ENCODE measurements around the gene SESN3.
"Not testable (repeated sequence)": the region's sequence is repeated elsewhere in the genome, so short reads cannot be mapped to it uniquely, and the experiment has no call there.

SESN3 gene

DNA sequence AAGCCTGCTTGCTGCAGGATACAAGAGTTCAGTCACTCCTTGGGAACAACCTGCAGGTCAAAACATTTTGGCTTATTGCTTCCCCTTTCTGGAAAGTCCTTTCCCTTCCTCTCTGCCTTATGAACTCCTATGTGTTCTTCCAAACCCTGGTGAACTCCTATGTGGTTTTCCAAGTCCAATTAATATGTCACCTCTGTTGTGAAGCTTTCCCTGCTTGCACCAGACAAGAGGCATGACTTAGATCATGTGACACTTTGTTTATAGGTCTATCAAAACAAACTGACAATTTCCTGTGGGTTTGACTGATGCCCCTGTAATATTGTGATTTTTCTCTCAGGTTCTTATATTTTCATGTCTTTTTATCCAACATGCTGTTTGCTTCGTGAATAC, 77.2 kb downstream of the SESN3 start:
- DNase-seq (ENCODE audit: low read depth in 2 of 2, low spot score in 1 of 2) = no peak

DNA sequence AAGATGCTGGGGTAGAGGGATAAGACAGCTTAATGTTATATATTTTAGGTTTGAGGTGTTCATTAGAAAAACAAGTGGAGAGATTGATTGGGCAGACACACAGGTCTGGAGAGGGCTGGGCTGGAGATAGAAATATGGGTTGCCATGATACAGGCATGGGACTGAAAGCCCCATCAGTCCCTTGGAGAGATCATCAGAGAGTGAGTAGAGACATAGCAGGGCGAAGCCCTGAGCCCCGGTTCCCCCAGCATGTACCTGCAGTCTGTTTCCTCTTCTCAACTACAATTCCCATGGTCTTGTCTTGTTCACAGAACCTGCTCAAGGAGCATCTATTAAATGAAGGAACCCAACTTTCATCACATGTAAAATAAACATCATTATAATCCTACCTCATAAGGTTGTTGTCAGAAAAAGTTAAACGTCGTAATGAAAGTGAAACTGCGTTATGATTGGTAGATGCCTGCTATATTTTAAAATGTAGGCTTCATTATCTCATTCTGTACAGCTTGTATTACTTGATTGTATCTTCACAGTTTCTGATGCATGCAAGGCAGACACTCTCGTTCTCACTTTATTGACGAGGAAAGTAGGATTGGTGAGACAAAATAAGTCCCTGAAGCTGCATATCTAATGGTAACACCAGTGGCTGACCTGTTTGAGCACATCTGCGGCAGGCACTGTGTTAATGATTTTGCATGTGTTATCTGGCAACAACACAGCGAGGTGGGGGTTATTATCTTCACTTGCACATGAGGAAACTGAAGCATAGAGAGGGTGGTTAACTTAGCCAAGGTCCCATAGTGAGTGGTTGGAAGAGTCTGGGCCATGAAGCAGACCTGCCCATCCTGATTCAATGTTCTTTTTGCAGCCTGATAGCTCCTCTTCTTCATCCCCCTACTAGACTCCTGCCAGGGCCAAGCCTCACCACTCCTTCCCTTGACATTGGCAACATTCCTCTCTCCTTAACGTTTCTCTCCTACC, 77.8 kb downstream of the SESN3 start:
- no peak for DNase-seq (ENCODE audit: low read depth in 2 of 2, low spot score in 1 of 2)

DNA sequence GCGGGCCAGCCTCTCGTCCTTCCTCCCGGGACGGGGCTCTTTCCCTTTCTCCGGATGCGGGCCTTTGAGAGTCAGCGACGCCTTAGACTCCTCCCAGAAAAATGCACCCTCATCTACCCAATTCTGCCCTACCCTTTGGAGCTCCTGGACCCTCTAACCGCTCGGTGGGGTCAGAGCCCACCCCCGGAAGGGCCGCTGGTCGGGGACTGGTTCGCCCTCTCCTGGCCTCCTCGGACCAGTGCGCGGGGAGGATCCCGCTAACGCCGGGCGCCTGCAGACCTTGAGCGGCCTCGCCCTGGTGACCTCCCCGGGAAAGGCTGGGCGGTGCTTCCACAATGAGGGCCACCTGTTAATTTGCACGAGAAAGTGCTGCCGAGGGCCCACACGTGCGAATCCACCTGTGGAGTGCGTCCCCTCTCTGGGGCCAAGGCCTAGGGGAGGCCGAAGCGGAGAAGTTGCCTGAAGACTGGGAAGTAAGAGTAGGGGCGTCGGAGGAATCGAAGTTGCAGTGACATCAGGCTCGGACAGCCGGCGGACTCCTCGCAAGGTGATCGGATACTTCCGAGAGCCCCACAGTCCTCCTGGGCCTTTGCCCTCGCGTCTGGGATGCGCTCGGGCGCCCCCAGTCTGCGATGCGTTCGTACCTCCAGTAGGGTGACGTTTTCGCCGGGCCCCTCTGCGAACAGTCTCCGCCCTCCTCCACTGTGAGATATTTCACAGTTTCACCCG, 79.9 kb downstream of the SESN3 start:
- DNase-seq (ENCODE audit: low read depth in 2 of 2, low spot score in 1 of 2) = peak; percentile 78 to 84

DNA sequence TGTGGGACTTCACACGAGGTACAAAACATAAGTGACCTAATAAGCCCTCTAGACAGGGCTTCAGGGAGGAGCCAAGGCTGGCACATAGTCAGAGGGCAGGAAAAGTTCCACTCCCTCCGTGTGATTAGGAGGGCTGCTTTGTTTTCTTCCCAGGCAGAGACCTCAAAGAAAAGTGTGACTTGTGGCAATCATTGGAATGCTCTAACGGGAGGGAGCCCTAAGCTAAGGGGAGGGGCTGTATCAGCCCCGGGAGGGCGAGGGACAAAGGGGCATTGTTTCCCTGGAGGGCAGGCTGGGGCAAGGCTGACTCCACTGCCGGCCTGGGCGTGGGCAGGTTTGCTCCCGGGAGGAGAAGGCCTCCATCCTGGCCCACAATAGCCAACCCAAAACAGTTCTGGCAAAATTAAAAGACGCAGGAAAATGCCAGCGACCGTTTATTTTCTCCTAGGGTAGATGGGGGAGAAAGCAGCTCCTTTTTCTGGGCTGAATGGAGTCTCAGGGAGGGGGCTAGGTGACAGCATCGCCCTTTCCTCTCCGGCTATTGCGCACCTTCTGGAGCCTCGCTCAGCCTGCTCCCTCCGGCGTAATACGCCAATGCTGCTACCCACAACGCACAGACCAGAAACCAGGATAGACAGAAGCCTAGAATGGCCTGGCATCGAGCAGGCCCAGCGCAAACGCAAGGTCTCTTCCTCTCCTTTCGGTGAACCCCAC, 81.2 kb downstream of the SESN3 start:
- no peak for DNase-seq (ENCODE audit: low read depth in 2 of 2, low spot score in 1 of 2)

DNA sequence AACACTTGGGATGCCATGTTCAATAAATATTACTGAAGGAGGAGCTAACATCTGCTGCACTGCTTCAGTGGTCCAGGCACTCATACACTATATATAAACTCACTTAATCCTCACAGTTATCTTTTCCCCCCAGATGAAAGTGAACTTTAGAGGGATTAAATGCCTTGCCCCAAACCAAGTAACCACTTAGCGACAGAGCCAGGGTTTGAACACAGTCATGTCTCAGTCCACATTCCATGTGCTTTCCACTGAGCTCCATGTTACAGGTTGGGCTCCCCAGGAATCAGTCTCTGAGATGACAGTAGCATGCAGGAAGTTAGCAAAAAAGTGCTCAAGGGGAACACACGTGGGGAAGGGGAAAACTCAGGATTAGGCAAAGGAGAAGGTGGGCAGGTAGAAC, 82.1 kb downstream of the SESN3 start:
- DNase-seq (ENCODE audit: low read depth in 2 of 2, low spot score in 1 of 2) = no peak

DNA sequence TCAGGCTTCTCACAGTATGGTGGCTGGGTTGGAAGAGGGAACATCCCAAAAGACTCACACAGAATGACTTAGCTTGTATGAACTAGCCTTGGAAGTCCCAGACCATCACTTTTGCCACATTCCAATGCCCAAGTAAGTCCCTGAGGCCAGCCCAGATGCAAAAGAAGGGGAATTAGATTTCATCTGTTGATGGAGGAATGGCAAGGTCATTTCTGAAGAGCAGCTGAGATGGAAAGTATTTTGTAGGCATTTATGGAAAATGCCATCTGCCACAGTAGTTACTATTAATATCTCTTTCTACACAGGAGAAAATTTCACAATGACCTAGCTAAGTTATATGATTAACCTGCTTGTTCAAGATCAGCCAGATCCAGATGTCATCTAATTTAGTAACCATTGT, 82.6 kb downstream of the SESN3 start:
- no peak for DNase-seq (ENCODE audit: low read depth in 2 of 2, low spot score in 1 of 2)

DNA sequence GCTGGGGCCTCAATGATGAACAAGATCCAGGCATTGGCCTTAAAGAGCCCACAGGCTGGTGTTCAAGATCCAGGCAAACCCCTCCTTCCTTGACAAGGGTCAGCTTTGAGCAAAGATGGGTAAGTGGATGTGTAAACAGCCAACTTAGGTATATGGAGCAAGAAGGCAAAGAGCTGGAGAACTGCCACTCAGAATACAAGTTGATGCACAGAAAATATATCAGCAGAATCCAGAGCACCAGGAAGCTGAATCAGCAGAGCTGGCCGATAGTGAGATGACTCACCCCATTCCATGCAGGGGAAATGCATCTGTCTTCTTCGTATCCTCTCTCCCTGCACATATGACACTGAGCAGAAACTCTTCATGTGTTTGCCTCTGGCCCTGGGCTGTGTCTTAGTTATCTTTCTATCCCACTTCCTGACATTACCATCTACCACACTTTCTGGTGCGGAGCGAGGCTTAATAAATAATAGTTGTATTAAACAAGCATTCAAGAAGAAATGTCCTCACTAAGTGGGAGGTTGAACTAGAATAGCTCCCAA, 83.6 kb downstream of the SESN3 start:
- DNase-seq (ENCODE audit: low read depth in 2 of 2, low spot score in 1 of 2) = no peak

DNA sequence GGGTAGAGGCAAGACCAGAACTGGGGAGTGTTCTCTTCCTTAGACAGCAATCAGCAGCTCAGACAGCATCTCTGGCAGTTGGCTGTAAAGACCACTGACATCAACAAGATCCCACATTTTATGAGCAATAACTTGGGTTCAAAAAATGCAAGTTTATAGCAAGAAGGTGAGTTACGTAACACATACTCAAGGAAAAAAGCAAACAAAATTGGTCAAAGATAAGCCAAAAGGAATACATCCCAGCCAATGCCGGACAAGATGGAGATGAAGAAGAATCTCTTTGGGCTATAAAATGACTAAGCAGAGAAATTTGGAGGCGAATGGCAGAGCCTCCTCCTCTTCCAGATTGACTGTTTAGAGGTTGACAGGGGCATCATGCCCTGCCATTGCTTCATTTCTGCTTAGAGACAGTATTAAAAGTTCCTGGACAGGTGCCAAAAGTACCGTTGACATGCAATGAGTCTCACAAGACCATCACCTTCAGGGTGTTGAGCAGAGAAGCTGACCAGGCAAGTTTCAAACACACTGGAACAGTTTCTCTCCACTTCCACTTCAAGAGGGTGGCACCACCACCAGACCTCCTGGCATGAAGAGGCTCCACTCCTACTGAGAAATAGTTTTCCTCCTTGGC, 85.5 kb downstream of the SESN3 start:
- no peak for DNase-seq (ENCODE audit: low read depth in 2 of 2, low spot score in 1 of 2)

DNA sequence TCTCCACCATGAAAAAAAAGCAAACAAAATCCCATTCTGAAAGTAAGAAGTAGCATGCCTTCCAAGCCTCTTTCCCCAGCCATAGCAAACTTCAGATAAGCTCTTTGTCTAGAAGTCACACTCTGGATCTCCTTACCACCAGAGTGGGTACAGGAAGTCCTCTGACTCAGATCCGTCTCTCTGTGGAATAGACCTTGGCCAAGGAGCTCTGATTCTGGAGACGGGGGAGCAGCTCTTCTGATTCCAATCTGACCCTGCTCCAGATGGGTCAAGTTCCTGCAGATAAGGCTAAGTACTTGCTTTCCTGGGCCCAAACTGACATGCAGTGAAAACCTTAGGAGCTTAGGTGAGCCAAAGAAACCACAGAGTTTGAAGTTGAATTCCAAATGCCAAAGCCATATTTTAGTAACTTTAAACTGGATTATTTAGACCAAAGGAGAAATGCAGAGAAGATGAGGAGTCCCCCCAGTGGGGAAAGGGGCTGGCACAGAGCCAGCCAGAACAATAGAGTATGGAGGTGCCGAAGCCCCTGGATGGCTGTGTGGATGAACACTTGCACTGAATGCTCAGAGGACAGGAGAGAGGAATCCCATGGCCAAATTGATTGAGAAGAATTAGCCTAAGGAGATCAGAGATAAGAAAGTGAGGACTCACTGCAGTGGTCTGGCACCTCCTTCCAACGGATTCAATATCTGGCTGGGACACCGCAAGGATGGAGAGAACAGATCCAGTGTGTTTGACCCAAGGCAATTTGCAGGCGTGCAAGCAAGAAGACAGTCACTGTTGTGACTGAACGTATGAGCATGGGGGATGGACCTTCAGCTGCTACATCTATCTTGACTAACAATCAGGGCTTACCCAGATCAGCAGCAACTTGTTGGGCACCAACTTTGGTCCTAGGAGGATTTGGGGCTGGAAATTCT, 86.4 kb downstream of the SESN3 start:
- DNase-seq (ENCODE audit: low read depth in 2 of 2, low spot score in 1 of 2) = no peak

DNA sequence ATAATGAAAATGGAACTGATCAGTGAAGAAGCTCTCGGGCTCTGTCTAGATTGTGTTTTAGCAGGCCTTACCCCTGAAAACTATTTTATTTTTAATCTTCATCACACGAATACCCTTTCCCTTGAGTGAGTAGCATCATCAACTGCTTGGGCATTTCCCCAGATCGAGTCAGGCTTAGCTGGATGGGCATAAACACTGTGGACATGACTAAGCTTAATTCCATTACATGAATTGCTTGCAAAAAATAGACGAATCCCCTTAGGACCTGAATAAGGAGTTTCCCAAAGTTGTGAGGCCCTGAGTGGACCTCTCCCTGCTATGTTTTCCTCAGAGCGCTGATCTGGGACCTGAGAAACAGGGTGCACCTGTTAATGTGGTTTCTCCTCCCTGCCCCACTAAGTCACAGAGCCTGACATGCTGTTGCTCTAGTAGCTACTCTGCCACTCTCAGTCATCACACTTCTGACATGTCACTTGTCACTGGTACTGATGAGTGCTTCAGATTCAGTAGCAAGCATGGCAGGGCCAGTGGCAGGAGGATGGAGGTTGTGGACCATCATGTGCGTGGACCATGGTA, 87.8 kb downstream of the SESN3 start:
- DNase-seq (ENCODE audit: low read depth in 2 of 2, low spot score in 1 of 2) = no peak

DNA sequence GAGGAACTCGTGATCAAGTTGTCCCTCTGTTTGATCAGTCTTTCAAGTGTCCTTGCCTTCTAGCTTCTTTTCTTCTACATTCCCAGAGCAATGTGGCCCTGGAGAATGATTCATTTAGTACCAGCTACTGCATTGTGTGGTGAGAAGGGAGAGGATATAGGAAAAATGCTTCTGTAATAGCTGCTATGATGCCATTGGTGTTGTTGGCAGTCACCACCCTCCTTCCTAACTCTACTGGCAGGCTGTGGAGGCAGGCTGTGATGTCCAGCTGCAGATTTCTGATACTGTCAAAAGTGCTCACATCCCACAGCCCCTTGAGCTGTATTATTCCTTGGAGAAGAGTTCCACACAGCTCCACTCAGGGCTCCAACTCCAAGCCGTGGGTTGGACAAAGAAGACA, 88.6 kb downstream of the SESN3 start:
- no peak for DNase-seq (ENCODE audit: low read depth in 2 of 2, low spot score in 1 of 2)

DNA sequence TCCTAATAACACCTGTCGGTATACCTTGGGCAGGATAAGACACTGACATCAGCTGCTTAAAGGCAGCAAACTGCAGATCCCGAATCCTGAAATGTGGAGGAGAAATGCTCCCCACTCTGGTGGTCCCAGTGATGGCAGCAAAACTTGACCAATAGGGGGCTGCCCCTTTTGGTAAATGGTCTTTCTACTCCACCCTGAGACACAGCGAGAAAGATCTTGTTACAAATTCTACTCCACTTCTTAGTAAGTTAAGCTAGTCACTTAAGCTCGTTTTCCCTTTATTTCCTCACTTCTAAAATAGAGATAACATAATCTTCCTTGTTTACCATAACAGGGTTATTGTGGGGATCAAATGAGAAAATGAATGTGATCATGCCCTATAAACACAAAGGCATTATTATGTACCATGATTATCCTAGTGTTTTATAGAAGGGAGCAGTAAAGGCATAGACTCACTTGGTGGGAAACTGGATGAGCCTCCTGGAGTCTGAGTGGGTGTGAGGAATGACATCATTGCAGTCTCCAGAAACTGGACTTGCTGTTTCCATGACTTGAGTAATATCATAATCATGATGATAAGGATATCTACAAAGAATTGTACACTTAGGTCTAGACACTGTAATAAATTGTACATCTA, 90.5 kb downstream of the SESN3 start:
- no peak for DNase-seq (ENCODE audit: low read depth in 2 of 2, low spot score in 1 of 2)

DNA sequence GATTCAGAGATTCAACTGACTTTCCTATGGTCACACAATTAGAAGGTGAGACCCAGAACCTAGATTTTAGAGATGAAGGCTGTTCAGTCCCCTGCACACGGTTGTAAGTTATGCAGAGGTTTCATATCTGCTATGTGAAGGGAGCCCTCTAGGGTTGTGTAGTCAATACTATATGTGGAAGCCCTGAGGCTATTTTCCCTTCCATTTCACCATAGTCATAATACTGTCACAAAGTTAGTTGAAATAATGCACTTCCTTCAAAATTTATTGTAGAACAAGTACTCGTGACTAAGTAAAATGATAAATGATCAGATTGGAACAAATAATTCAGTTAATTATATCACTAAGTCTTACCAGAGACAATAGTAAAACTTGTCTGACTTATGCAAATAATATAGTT, 92.6 kb downstream of the SESN3 start:
- DNase-seq (ENCODE audit: low read depth in 2 of 2, low spot score in 1 of 2) = no peak

DNA sequence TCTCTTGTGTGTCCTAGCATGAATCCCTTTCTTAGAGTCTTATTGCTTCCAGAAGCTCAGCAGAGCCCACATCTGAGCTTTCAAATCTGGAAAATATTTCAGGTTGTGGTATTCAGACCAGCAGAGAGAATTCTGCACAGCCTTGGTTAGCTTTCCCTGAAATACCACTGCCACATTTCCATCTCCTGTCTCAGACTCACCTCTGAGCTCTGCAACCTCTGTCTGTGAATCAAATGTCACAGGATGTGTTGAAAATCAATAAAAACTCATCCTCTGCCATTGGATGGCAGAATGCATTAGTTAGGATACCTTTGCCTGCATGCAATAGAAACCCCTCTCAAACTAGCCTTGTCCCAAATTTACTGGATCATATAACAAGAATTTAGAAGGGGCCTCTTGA, 93.7 kb downstream of the SESN3 start:
- no peak for DNase-seq (ENCODE audit: low read depth in 2 of 2, low spot score in 1 of 2)

DNA sequence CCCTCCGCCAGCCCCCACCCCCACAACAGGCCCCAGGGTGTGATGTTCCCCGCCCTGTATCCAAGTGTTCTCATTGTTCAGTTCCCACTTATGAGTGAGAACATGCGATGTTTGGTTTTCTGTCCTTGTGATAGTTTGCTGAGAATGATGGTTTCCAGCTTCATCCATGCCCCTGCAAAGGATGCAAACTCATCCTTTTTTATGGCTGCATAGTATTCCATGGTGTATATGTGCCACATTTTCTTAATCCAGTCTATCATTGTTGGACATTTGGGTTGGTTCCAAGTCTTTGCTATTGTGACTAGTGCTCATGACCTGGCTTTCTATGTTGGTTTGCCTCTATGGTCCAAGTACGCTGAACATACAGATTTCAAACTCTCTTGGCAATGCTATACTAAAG, 94.3 kb downstream of the SESN3 start:
- DNase-seq (ENCODE audit: low read depth in 2 of 2, low spot score in 1 of 2) = not testable (repeated sequence)

DNA sequence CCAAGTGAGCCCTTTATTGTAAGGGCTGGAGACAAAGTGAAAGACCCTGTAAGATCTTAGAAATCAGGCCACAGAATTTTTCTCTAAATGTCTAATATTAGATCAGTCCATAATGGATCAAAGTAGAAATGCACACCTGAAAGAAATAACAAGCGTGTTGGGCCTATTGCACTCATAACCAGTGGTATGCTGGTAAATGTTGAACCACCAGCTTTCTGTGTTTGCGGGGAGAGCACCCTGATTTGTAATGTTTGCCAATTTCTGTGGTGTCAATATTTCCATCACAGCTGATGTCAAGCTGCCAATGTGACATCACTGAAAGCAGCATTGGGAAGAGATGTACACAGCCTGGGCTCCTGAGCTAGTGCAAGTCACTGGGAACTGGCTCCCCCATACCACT, 95.1 kb downstream of the SESN3 start:
- no peak for DNase-seq (ENCODE audit: low read depth in 2 of 2, low spot score in 1 of 2)

DNA sequence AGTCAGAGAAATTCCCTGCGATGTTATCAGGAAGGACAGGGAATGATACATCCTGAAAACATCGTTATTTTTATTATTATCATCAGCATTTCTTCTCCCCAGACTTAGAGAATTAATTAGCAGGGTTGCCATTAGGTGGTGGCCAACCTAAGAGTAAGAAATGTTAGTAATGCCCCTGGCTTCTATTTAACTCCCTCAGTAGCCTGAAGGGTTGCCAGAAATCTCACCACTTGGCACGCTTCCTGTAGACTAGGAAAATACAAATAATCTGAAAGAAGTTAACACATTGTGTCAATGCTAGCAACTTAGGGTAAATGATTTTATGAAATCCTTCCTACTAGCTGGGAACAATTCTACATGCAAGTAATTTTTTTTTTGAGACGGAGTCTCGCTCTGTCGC, 95.8 kb downstream of the SESN3 start:
- no peak for DNase-seq (ENCODE audit: low read depth in 2 of 2, low spot score in 1 of 2)

DNA sequence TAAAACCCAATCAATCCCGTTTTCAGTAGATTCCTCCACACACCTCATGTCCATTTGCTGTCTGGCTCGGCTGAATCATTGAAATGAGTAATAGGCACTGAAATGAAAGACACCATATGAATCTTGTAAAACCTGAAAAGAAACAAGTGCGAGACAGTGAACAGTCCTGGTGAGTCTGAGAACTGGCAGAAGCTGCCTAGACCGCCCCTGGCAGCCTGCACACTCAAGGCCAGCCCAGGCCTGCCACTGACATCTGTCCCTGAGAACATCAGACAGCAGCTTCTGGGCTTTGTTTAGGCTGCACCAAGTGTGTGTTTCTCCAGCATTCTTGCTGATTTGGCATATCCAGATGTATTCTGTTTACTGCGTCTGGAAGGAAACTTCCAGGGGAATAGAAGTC, 96.5 kb downstream of the SESN3 start:
- no peak for DNase-seq (ENCODE audit: low read depth in 2 of 2, low spot score in 1 of 2)

DNA sequence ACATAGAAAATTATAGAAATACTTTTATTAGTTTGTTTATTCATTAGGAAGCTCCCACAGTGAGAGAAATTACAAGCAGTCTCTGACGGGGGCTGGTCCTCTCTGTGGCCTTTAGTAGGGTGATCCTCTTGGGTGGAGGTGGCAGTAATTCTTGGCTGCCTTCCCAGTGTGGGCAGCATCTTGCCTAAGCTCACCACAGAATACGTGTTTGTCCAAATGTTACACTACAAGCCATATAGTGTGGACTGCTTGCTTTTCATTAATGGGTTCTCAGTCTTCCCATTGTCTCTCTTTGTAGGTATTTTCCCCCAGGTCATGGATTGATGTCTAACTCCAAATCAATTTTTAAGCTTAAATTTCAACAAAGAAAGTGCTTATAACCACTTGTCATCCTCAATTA, 98.0 kb downstream of the SESN3 start:
- DNase-seq (ENCODE audit: low read depth in 2 of 2, low spot score in 1 of 2) = no peak

All from stimulated activated CD8-positive, alpha-beta memory T cell treated with anti-CD3 and anti-CD28 coated beads, Interleukin-4, amount 100 ng/mL, for 1 hour (primary cell).